Measurements from ENCODE around the gene INPP5F. TPM values are rescaled to one million over a fixed set of nuclear protein-coding genes. Genes with fewer than 3 reads are reported as not detected.
A peak's percentile ranks its signal among the peaks of the same experiment; 100 is the strongest.

Gene INPP5F
- total and polyA plus RNA-seq, 4 donors: 5.6 to 22.9 (median 10.1) TPM

DNA sequence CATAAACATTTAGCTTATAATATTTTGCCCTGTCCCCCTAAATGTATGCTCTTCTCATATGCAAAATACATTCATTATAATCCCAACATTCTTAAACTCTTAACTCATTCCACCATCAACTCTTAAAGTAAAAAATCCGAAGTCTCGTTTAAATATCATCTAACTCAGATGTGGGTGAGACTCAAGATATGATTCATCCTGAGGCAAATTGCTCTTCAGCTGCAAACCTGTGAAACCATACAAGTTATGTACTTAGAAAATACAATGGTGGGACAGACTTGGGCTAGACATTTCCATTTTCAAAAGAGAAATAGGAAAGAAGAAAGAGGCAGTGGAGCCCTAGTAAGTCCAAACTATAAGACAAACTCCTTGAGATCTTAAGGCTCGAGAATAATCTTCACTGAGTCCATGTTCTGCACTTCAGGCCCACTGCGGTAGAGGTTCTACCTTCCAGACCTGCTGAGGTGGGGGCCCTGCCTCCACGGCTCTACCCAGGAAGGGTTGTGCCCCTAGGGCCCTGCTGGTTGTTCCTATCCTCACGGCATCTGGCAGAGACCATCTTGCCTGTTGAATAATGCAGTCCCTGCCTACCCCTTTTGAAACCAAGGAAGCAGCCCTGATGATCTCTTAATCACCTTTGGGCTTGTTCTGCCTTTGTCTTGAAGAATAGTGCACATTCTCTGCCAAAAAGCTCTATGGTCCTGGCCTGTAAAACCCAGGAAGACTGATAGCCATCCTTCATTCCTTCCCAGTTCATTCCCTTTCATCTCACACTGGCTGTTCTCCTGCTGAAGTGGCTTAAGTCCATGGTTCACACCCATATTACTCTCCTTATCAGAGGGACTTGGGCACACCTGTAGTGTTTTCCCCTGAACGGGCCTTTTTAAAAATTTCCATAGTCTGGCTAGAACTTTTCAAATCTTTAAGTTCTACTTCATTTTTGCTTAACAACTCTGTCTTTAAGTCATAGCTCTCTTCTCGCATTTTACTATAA, 37.3 kb downstream of the INPP5F start:
- Histone ChIP-seq H3K9me3 (ENCODE audit: control insufficient read depth in 4 of 4, insufficient read depth in 3 of 4, low read length in 3 of 4) (no peaks in the 10 kb centered on the region), H3K4me3 (no peak overlapping the region), H3K36me3 (ENCODE audit: control insufficient read depth in 4 of 4, insufficient read depth in 4 of 4, low read length in 4 of 4) (no peaks in the 10 kb centered on the region), H3K27ac (ENCODE audit: low read depth in 1 of 2, low read length in 1 of 2) (no peak overlapping the region), H3K4me1 (ENCODE audit: control insufficient read depth in 5 of 5, insufficient read depth in 5 of 5, low read length in 5 of 5) (peaks cover 0 to under 1% (median 0%) of the 10 kb centered on the region in 5 donors), H3K27me3 (ENCODE audit: control insufficient read depth in 3 of 3, insufficient read depth in 3 of 3, low read length in 2 of 3) (no peaks in the 10 kb centered on the region), H3K9ac (ENCODE audit: insufficient read depth in 1 of 2, low read length in 2 of 2) (no peak overlapping the region)
- TF ChIP-seq, protein P1, sequence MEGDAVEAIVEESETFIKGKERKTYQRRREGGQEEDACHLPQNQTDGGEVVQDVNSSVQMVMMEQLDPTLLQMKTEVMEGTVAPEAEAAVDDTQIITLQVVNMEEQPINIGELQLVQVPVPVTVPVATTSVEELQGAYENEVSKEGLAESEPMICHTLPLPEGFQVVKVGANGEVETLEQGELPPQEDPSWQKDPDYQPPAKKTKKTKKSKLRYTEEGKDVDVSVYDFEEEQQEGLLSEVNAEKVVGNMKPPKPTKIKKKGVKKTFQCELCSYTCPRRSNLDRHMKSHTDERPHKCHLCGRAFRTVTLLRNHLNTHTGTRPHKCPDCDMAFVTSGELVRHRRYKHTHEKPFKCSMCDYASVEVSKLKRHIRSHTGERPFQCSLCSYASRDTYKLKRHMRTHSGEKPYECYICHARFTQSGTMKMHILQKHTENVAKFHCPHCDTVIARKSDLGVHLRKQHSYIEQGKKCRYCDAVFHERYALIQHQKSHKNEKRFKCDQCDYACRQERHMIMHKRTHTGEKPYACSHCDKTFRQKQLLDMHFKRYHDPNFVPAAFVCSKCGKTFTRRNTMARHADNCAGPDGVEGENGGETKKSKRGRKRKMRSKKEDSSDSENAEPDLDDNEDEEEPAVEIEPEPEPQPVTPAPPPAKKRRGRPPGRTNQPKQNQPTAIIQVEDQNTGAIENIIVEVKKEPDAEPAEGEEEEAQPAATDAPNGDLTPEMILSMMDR (IDR thresholded peaks at IDR 0.05; ENCODE audit: control extremely low read depth, extremely low read depth): no peak
- DNase-seq (no peak), ATAC-seq (ENCODE audit: insufficient read depth, low FRiP score) (no peak)
- WGBS, 2 donors: 89 to 95% methylated on average over 8 of the region's 8 CpGs

DNA sequence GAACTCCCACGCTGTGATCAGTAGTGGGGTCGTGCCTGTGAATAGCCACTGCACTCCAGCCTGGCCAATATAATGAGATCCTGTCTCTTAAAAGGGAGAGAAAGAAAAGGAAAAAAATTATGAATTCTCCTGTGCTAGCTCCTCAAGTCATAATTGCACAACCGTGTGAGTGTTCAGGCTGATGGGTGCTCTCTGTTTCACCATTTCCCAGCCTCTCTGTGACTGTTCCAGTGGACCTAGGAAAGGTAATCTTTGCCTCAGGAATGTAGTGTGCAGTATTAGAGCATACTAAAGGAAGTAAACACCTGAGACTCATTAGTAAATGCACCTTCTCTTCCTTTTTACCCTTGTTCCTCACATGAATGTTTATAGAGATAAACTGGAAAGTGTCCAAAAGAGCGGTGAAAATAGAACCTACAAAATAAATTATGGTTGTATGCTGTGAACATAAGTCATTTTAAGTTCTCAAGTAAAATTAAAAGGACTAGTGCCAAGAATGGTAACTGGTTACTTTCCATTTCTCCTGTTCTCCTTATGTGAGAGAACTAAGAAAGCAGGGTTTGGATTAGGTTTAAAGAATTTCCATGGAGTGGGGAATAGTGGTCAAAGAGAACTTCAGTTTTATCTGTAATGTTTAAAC, 42.7 kb downstream of the INPP5F start:
- peak; percentile 53 for ATAC-seq (ENCODE audit: insufficient read depth, low FRiP score)
- H3K27ac ChIP-seq (ENCODE audit: low read depth in 1 of 2, low read length in 1 of 2): peak overlapping the region in 1 of 2 donors; percentile 53
- no peak overlapping the region for H3K9ac ChIP-seq (ENCODE audit: insufficient read depth in 1 of 2, low read length in 2 of 2)

DNA sequence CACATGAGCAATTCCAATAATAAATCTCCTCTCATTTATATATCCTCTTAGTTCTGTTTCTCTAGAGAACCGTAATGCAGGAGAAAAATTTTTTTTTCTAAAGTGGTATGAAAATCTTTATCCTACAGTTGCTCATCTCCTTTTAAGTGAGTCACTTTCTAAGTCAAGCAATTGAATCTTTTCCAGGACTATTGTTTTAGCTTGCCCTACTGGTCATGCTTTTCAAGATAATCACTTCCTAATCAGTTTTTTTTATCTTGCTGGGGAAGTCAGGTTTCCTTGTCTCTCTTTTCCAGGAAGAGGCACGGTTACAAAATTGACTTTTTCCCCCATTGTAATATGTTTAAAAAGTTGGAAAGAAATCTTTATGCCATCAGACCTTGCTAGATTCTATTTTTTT, 44.0 kb downstream of the INPP5F start:
- 58 to 68% methylated on average over 2 of the region's 2 CpGs for WGBS, 2 donors
- H3K27me3 ChIP-seq (ENCODE audit: control insufficient read depth in 3 of 3, insufficient read depth in 3 of 3, low read length in 2 of 3): no peaks in the 10 kb centered on the region
- H3K36me3 ChIP-seq (ENCODE audit: control insufficient read depth in 4 of 4, insufficient read depth in 4 of 4, low read length in 4 of 4): no peaks in the 10 kb centered on the region
- TF ChIP-seq, protein P1 (IDR thresholded peaks at IDR 0.05; ENCODE audit: control extremely low read depth, extremely low read depth): no peak
- H3K4me1 ChIP-seq (ENCODE audit: control insufficient read depth in 5 of 5, insufficient read depth in 5 of 5, low read length in 5 of 5): peaks cover 0 to 5% (median 0%) of the 10 kb centered on the region in 5 donors
- H3K9me3 ChIP-seq (ENCODE audit: control insufficient read depth in 4 of 4, insufficient read depth in 3 of 4, low read length in 3 of 4): no peaks in the 10 kb centered on the region
- no peak overlapping the region for H3K9ac ChIP-seq (ENCODE audit: insufficient read depth in 1 of 2, low read length in 2 of 2)
- DNase-seq (no peak), ATAC-seq (ENCODE audit: insufficient read depth, low FRiP score) (no peak)
- H3K27ac ChIP-seq (ENCODE audit: low read depth in 1 of 2, low read length in 1 of 2): no peak overlapping the region
- no peak overlapping the region for H3K4me3 ChIP-seq

More for the DNA sequence above, 42.7 kb downstream of the INPP5F start:
- DNase-seq: no peak
- Histone ChIP-seq H3K27me3 (ENCODE audit: control insufficient read depth in 3 of 3, insufficient read depth in 3 of 3, low read length in 2 of 3) (no peaks in the 10 kb centered on the region), H3K36me3 (ENCODE audit: control insufficient read depth in 4 of 4, insufficient read depth in 4 of 4, low read length in 4 of 4) (no peaks in the 10 kb centered on the region), H3K4me1 (ENCODE audit: control insufficient read depth in 5 of 5, insufficient read depth in 5 of 5, low read length in 5 of 5) (peaks cover 0 to 5% (median 0%) of the 10 kb centered on the region in 5 donors), H3K9me3 (ENCODE audit: control insufficient read depth in 4 of 4, insufficient read depth in 3 of 4, low read length in 3 of 4) (no peaks in the 10 kb centered on the region), H3K4me3 (no peak overlapping the region)
- TF ChIP-seq, protein P1 (IDR thresholded peaks at IDR 0.05; ENCODE audit: control extremely low read depth, extremely low read depth): no peak
- 54 to 56% methylated on average over 4 of the region's 4 CpGs for WGBS, 2 donors
